ENCODE data around the gene PSMA2.

PSMA2 gene

DNA sequence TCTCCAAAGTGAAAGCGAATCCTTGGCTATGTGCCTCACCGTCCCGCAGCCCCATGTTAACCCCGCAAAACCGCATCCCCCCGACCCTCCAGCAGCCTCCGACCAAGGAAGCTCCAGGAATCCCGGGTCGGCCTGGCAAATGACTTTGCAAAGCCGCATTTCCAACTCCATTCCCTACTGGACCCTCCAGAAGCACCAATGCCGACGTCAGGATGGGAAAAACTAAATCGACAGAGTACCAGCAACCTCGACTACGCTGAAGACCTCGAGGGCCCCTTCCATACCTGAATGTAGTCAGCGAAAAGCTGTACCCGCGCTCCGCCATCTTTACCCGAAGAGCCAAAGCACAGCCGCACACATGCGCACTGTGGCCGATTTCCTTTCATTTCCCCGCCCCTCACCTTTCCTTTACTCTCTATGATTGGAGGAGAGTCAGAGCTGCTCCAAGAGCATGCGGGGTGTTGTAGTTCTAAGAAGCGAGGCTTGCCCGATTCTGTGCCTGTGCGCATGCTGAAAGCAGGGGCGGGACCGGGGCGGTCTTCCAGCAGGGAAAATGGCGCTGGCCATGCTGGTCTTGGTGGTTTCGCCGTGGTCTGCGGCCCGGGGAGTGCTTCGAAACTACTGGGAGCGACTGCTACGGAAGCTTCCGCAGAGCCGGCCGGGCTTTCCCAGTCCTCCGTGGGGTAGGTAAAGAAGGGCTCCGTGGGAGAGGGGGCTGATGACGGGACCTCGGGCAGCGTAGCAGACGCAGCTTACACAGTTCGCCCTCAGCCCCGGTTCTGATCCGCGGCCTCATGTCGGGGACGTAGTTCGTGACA, at the start of gene PSMA2, which contains the start of gene MRPL32:
TSS of gene PSMA2 (minus strand) at position 341 of the 818 bp plus-strand sequence. CDS start at position 325, 16 bp downstream.
TSS of gene MRPL32 (plus strand) at position 543 of the 818 bp plus-strand sequence. CDS start at position 554, 11 bp downstream.
- peak; percentile 95 for DNase-seq

DNA sequence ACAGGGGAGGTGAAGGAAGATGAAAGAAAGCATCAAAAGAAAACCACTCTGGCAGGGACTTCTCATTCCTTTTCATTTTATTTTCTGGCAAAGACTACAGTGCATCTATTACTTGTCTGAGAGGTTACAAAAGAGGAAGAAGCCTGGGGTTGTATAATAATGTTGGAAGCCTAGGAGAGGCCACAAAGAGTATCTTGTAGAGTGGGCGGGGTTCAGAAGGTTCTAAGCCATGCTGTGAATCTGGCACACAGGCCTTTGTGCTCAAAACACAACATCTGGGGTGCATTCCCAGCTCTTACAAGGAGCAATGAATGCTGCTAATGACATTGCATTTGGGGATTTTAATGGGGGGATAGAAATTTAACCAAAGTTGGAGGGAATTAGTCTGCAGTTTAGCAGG, 49.6 kb upstream of the PSMA2 start:
- no peak for DNase-seq

DNA sequence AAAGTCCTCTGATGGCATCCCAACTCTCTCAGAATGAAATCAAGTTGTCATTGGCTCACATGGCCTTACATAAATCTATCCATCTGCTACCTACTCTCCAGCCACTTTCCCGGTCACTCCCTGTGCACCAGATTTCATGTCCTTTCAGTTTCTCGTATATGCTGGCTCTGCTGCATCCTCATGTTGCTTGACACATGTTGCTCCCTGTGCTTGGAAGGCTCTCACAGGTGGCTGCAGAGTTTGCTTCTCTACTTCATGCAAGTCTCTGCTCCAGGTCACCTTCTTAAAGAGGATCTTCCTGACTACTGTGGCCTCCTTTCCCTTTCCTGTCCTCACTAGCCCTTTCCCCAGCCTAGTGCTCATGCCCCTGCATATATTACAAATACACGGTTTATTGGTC, 48.5 kb upstream of the PSMA2 start:
- DNase-seq: no peak

DNA sequence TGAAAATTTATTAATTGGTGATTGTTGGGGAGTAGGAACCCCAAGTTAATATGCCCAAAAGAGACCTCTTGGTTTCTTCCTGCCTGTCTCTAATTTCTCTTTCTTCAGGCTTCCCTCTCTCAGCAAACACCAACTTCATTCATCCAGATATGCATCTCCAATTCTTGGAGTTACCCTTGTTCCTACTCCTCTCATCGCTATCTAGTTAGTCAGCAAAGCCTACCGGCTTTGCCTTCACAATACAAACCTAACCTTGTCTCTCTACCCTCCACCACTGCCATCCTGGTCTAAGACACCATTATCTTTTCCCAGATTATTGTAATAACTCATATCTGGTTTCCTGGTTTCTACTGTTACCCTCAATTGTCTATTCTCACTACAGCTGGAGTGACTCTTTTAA, 48.1 kb upstream of the PSMA2 start:
- DNase-seq: no peak

DNA sequence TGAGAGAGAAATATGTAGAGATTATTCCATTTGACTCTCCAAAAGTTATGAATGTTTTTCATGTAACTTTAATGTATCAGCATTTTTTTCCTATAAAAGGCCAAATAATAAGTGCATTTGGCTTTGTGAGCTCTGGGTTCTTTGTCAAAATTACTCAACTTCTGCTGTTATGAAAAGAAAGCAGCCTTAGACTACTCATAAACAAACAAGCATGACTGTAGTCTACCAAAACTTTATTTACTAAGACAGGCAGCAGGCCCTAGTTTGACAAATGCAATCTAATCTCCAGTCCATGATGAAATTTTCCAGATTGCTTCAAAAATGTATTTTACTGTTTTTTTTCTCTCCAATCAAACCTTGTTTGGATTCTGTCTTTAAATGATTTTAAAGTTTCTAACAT, 46.5 kb upstream of the PSMA2 start:
- DNase-seq: no peak

DNA sequence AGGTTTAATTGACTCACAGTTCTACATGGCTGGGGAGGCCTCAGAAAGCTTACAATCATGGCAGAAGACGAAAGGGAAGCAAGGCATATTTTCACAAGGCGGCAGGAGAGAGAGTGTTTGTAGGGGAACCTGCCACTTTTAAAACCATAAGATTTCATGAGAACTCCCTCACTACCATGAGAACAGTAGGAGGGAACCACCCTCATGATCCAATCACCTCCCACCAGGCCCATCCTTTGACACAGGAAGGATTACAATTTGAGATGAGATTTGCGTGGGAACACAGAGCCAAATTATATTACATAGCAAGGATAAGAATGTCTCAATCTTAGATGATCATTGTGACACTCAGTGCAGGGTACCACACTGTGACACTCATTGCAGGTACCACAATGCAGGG, 44.4 kb upstream of the PSMA2 start:
- DNase-seq: no peak

DNA sequence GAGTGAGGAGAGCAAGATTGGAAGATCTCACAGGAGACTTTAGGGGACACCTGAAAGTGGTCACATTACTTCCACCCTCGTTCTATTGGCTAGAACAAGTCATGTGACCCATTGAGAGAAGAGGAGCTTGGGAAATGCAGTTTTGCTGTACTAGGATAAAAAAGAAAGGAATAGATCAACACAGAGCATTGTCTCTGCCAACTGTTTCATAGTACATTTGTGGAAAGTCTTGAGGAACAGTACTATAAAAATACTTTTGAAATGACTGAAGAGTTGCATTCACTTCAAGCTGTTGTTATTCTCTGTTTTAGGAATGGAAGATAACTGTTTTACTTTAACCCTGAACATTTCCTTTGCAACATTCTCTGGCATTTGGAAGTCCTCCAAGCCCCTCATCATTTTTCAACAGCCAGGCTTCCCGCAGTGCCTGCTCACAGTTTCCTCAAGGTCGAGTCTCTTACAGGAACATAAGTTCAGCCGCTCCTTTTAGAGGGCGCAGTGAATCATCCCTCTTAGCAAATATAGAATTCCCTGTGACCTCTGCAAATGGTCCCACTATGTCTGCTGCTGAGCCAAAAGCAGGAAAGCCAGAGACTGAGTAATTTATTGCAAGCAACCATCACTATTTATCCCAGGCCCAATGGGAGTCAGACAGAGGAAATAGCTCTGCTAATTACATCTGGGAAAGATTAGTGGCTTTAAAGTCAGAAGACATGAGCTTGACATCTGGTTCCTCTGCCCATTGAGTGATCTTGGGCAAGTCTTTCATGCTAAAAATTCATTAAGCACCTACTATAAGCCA, 40.9 kb upstream of the PSMA2 start:
- DNase-seq: no peak

DNA sequence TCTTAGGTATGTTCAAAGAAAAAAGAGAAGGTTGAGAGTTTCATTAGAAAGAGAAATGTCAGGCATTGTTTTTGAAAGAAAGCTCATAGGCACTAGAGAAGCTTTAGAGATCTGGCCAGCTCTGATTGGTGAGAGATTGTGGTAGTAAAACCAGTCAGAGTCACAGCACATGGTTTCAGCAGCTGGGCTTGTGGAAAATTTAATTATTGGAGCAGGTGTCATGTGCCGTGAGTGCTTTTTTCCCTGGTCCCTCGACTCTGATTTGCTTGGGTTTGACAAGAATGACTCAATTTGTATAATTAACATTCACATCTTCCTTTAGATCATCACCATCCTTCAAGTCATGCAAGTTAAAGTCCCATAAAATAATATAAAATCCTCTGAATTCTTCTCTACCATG, 35.4 kb upstream of the PSMA2 start:
- no peak for DNase-seq

DNA sequence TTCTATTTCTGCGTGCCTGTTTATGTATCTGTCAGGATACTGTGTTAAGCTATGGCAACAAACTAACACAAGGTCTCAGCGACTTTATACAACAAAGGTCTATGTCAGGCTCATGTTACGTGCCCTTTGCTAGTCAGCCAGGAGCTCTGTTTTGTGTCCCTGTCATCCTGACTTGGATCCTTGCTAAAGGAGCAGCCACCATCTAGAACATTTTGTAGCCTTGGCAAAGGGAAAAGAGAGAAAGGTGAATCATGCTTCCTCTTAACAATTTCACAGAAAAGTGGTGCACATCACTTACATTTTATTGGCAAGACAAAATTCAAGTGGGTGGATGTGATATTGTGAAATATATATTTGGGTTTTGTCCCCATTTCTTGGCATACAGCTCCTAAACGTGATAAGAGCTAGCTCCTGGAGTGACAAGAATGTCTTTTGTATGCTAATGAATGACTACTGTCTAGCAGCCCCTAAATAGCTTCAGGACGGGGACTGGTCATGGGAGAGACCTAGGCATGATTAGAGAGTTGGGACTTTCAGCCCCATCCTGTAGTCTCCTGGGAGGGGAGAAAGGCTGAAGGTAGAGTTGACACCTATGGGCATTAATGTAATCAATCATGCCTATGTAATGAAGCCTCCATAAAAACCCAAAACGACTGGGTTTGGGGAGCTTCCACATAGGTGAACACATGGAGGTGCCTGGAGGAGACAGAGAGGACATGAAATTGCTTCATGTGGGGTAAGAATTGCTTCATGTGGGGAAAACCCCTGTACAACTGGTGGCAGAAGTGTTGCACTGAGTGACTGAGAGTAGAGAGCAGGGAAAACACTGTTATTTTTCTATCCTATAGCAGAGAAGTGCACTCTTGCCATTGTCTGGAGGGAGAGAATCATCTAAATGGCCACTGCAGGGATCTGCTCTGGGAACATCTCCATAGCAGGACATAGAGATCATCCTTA, 33.2 kb upstream of the PSMA2 start:
- DNase-seq: no peak

DNA sequence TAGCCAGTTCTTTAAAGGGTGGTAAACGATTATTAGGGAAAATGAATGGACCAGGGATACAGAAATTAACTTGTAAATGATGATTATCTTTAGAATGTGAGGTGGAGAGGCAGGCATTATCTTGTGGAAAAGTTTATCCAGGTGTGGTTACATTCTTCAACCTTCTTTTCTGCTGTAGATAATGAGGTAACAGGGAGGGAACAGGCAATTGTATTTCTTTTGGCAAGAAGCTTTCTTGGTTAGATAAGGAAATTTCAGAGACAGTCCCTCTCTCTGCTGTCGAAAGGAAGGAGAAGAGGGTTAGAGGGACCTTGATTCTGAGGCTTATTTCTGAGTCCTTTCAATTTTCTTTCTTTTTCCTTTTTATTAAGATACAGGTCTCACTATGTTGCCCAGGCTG, 32.3 kb upstream of the PSMA2 start:
- no peak for DNase-seq

DNA sequence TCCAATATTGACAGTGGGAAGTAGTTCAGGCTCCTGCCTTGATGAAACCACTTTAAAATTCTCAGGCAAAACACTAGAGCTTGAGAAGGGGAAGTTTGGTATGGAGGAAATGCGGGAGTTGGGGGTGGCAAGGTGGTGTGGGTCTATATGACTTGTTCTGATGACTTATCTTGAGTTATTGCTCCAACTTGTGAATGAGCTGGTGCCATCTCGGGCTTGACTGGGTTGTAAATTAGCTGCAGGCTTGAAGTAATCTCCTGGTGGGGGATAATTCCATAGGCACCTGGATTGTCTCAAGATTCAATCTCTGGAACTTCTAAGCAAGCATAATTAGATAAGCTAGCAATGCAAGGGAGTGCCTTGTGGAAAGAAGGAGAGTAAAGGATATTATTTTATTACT, 29.2 kb upstream of the PSMA2 start:
- DNase-seq: no peak

DNA sequence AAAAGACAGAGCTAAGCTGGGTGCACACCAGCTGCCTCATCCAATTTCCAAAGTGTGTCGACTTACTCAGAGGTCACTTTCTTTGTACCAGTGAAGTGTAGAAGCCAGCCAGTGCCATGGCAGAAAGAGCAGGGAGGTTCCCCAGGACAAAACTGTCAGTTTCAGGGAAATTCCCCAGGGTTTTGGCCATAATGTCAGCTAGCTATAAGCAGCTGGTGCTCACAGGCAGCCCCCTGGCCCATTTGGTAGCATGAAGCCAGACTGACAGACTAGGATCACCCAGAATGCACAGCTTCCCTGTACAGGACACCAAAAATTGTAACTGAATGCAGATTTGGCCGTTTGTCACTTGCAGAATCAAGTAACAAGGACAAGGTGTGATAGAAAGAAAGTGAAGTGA, 28.8 kb upstream of the PSMA2 start:
- DNase-seq: no peak

DNA sequence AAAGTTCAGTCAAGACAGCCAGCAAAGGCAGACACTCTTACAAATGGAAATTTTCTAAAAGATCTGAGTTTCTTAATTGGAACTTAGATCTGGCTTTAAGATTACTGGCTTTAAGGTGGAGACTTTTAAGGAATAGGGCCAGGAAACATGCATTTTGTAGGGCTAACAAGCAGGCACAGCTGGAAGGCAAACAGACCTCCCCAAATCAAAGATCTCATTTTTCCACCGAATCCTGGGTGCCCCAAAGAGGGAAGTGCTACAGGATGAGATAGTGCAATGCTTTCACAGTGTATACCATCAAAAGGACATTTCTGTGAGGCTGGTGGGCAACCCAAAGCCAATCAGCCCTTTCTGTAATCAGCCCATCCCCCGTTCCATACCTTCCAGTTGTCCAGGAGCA, 27.6 kb upstream of the PSMA2 start:
- no peak for DNase-seq

DNA sequence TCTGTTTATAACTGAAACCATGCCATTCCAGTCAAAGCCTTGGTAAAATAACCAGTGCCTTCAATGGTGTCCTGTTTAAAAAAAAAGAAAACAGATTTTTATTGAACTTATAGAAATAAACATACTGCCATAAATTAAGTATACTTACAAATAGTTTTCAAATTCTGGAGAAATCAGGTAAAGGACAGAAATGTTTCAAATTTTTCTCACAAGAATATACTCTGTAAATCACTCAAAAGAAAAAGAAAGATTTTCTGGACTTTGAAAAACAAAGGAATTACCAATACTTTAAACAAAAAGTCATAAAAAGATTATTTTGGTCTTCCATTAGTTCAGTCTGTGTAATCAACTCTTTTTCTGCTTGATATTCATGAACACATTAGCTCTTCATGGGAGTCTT, 24.1 kb upstream of the PSMA2 start:
- no peak for DNase-seq

DNA sequence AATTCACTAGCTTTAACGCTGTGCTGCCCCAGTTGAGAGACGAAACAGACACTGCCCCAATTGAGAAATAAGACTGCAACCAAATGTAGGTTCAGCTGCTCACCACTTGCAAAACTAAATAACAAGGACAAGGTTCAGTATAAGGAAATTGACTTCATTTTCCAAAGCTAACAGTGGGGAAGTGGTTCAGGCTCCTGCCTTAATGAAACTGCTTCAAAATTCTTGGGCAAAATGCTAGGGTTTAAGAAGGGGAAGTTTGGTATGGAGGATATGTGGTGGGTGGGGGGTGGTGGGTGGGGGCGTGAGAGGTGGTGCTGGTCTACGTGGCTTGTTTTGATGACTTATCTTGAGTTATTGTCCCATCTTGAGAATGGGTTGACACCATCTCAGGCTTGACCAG, 22.0 kb upstream of the PSMA2 start:
- no peak for DNase-seq

DNA sequence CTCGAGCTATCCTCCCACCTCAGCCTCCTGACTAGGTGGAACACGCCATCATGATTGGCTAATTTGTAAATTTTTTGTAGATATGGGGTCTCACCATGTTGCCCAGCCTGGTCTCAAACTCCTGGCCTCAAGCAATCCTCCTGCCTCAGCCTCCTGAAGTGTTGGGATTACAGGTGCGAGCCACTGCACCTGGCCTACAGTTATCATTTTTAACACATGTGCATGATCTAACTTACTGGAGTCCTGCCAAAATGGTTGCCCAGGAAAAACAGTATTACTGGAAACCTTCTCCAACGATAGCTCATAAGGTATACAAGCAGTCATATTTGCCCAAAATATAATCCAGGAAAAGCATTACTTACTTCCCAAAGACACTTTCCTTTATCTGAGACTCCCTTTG, 20.4 kb upstream of the PSMA2 start:
- DNase-seq: no peak

DNA sequence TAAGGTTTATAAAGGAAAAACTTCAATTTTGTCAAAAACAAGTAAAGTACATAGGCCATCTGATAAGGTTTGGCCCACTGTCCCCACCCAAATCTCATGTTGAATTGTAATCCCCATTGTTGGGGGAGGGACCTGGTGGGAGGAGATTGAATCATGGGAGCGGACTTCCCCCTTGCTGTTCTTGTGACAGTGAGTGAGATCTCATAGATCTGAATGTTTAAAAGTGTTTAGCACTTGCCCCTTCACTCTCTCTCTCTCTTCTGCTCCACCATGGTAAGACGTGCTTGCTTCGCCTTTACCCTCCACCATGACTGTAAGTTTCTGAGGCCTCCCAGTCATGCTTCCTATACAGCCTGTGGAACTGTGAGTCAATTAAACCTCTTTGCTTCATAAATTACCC, 18.4 kb upstream of the PSMA2 start:
- no peak for DNase-seq

DNA sequence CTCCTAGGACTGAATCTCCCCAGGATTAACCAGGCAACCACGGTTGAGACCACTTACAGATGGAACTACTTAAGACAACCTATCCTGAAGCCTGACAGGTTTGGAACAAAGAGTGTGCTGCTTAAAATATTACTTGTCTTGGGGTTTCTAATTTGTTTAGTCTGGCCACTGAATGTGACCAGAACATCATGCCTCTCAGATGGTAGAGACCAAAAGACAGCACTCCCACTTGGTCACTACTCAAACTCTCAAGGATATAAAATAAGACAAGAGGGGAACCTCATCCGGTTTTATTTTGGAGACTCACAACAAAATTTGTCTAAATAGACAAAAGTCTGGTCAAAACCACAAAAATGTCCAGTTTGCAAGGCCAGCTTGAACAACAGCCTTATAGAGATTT, 15.5 kb upstream of the PSMA2 start:
- no peak for DNase-seq

DNA sequence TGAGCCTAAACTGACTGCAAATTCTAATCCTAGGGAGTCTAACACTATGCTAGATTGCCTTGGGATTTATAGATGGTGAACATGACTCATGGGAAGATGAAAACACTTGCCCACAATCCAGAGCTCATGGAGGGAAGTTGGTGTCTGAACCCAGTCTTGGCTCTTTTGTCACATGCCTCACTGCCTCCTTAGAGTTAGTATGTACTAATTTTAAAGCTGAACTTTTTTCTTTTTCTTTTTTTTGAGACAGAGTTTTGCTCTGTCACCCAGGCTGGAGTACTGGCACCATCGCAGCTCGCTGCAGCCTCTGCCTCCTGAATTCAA, 14.6 kb upstream of the PSMA2 start:
- no peak for DNase-seq

DNA sequence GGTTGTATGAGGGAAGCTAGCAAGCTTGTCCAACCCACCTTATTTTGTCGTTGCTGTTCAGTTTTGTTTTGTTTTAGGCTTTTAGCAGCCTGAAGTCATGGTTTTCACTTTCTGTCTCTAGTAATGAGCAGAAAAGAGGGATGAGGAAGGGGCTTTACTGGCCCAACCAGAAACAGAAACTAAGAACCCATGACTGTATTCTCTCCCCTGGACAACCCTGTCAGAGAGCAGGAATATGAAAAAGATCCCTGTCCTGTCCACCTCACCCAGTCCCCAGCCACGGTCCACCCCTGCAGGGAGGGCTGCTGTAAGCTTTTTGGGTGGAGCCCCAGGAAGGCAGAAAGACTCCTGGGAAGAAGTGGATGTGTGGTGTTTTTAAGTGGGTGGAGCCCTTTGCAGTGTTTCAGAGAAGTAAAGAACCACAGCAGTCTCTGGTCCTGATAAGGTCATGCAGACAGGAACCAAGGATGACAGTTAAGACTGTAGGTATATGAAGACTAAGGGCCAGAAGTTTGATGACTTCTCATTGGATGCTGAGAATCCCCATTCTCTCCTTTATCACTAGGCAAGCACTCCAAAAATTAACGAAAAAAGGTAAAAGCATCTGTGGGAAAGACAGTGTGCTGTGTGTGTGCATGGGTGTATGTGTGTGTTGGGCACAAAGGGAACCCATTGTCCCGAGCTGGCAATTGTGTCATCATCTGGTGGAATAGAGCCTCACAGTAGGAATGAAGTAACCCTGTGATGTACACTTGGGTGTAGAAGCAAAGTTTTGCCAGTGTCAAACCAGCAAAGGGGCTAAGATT, 14.1 kb upstream of the PSMA2 start:
- no peak for DNase-seq

DNA sequence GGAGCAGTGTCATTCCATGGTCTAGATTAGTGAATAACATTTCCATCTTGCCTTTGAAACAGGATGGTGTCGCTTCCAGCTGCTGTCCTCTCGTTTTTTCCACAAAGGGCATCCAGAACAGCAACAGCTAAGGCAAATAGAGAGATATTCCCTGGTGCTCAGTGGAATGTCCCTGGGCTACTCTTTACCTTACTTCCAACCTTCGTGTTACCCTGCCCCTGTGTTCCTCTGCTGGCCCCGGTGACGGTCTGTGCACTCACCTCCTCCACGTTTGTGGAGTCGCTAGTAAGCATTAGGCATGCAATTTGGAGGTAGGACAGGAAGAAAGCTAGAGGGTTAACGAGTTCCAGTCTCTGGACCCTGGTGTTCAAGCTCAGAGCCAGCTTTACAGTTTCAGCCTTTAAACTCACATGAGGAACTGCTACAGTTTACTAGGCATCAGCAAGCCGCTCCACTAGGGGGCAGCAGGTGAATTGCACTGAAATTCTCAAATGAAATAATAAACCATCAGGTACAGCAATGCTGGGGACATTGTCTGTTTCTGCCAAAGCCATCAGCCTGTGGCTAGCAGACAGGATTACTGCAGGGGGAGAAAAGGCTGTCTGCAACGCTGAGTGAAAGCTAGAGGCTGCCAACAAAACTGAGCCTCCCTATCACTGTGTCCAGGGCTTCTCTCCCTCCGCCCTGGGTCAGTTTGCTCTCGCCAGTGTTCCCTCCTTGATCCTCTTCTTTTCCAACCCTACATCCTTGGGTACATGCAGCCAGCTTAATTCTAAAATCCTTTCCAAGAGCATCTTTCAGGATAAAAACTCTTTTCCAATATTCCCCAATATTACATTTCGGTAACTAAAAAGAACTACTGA, 9.2 kb upstream of the PSMA2 start:
- DNase-seq: peak; percentile 81
